ENCODE data around the gene IER5L. TPM values are rescaled to one million over a fixed set of nuclear protein-coding genes. Genes with fewer than 3 reads are reported as not detected.
"Not testable (repeated sequence)": the region's sequence is repeated elsewhere in the genome, so short reads cannot be mapped to it uniquely, and the experiment has no call there.

IER5L gene
- total and polyA plus RNA-seq, 2 donors (not counting 3 experiments of a cell fraction or from before 2014, with no cell fraction given) = 5.3 to 12.3 TPM

GRCh38 chr9:129191234-129191633, 13.2 kb upstream of the IER5L start:
- intact Hi-C loops (cut with micrococcal nuclease) = no loop called here
- Histone ChIP-seq H4K20me1 (replicated peaks; ENCODE audit: control insufficient read depth, extremely low read depth, insufficient read depth, low read length) (no peaks in the 10 kb centered on the region), H3K27me3 (ENCODE audit: control insufficient read depth in 2 of 2, insufficient read depth in 2 of 2, low read length in 2 of 2) (peaks cover 0 to 4% of the 10 kb centered on the region in 2 experiments), H3K4me2 (ENCODE audit: insufficient read depth, low read length) (no peak overlapping the region), H3K27ac (ENCODE audit: insufficient read depth, low read depth, low read length) (no peak overlapping the region), H3K36me3 (ENCODE audit: control insufficient read depth in 2 of 2, extremely low read depth in 1 of 2, insufficient read depth in 2 of 2, low read length in 2 of 2) (no peaks in the 10 kb centered on the region), H3K9ac (replicated peaks; ENCODE audit: extremely low read depth, insufficient read depth, low read length) (no peak overlapping the region), H3K4me1 (ENCODE audit: control insufficient read depth, extremely low read depth, insufficient read depth, low read length) (no peaks in the 10 kb centered on the region), H3K9me3 (replicated peaks; ENCODE audit: control insufficient read depth, insufficient read depth, low read length) (no peaks in the 10 kb centered on the region), H2AFZ (ENCODE audit: low read depth, low read length) (no peak overlapping the region), H3K9me1 (replicated peaks; ENCODE audit: control insufficient read depth, extremely low read depth, insufficient read depth, low read length) (no peaks in the 10 kb centered on the region), H3K4me3 (replicated peaks in 1 of 3; ENCODE audit: insufficient read depth in 1 of 3, low read depth in 1 of 3, low read length in 3 of 3) (no peak overlapping the region), H3K79me2 (ENCODE audit: control insufficient read depth, insufficient read depth, low read length) (no peaks in the 10 kb centered on the region)
- ChIA-PET POLR2A (interaction anchor here (0.6 kb wide), 1 partner anchor 50 kb away, joined by 3 read pairs; no protein-coding TSS in a partner anchor), CTCF (interaction anchor here (1.5 to 1.9 kb wide), 2 partner anchors 10 to 18 kb away, joined by 6 read pairs; no protein-coding TSS in a partner anchor)
- dilution Hi-C loops (cut with MboI; ENCODE audit: extremely low pct_ligation_motif_present, low sequenced_read_pairs) = no loop called here
- no TSS peak for BruUV-seq (replicated peaks)
- TF ChIP-seq MYC (IDR thresholded peaks at IDR 0.05; ENCODE audit: low read depth, low read length) = no peak
- no peak for TF ChIP-seq FOS (IDR thresholded peaks at IDR 0.05; ENCODE audit: borderline replicate concordance, insufficient read depth, low read length)
- TF ChIP-seq CTCF (IDR thresholded peaks at IDR 0.05; ENCODE audit: extremely low read depth in 1 of 2, insufficient read depth in 1 of 2, low read depth in 1 of 2, low read length in 2 of 2) = no peak
- no peak for TF ChIP-seq POLR2AphosphoS5 (IDR thresholded peaks at IDR 0.05; ENCODE audit: insufficient read depth, low read depth, low read length)
- no peak for DNase-seq (ENCODE audit: low read depth, low spot score)
- no peak for FAIRE-seq

GRCh38 chr9:129189971-129190370, 11.9 kb upstream of the IER5L start:
- H4K20me1 ChIP-seq (replicated peaks; ENCODE audit: control insufficient read depth, extremely low read depth, insufficient read depth, low read length); intact Hi-C loops (cut with micrococcal nuclease); H3K27ac ChIP-seq (ENCODE audit: insufficient read depth, low read depth, low read length); FAIRE-seq; dilution Hi-C loops (cut with MboI; ENCODE audit: extremely low pct_ligation_motif_present, low sequenced_read_pairs); H3K4me3 ChIP-seq (replicated peaks in 1 of 3; ENCODE audit: insufficient read depth in 1 of 3, low read depth in 1 of 3, low read length in 3 of 3); H3K79me2 ChIP-seq (ENCODE audit: control insufficient read depth, insufficient read depth, low read length); H2AFZ ChIP-seq (ENCODE audit: low read depth, low read length); H3K36me3 ChIP-seq (ENCODE audit: control insufficient read depth in 2 of 2, extremely low read depth in 1 of 2, insufficient read depth in 2 of 2, low read length in 2 of 2); H3K27me3 ChIP-seq (ENCODE audit: control insufficient read depth in 2 of 2, insufficient read depth in 2 of 2, low read length in 2 of 2); H3K9me3 ChIP-seq (replicated peaks; ENCODE audit: control insufficient read depth, insufficient read depth, low read length); DNase-seq (ENCODE audit: low read depth, low spot score); CTCF ChIA-PET; BruUV-seq (replicated peaks); H3K4me1 ChIP-seq (ENCODE audit: control insufficient read depth, extremely low read depth, insufficient read depth, low read length); H3K9me1 ChIP-seq (replicated peaks; ENCODE audit: control insufficient read depth, extremely low read depth, insufficient read depth, low read length); H3K4me2 ChIP-seq (ENCODE audit: insufficient read depth, low read length); H3K9ac ChIP-seq (replicated peaks; ENCODE audit: extremely low read depth, insufficient read depth, low read length): not testable (repeated sequence)
- POLR2A ChIA-PET = interaction anchor here (0.9 kb wide), 1 partner anchor 47 kb away, joined by 3 read pairs; no protein-coding TSS in a partner anchor

Measured in endothelial cell of umbilical vein (primary cell).